SW 1271 (cell line): ENCODE results near the gene GRIA3.
"Not testable (repeated sequence)": the region's sequence is repeated elsewhere in the genome, so short reads cannot be mapped to it uniquely, and the experiment has no call there.

Experiments used
- DNase-seq, 2 experiments: peaks; one replicate each; lab custom pipeline; 2025; lab: John Stamatoyannopoulos, UW

The GRIA3 gene

DNA sequence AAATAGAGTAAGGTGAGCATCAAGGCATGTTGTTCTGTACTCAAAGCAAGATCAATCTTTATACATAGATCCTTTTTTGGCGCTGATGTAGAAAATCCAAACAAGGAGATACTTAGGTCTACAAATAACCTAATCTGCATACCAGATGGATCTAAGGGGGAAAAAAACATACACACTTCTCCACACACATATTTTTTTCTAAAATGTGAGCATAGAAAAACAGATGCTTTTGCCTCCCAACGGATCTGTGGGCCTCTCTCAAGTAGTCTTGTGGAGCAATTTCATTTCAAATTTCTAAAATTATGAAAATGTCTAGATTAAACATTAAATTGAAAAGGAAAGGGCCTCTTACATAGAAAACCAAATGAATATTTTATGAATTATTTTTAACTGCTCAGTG is 166.1 kb downstream of the GRIA3 start:
- DNase-seq = no peak

- DNase-seq = no peak
Observed at GRCh38 chrX:123357941-123358340, 173.9 kb downstream of the GRIA3 start.

- no peak for DNase-seq
Observed at GRCh38 chrX:123358457-123358856, 174.4 kb downstream of the GRIA3 start.

DNA sequence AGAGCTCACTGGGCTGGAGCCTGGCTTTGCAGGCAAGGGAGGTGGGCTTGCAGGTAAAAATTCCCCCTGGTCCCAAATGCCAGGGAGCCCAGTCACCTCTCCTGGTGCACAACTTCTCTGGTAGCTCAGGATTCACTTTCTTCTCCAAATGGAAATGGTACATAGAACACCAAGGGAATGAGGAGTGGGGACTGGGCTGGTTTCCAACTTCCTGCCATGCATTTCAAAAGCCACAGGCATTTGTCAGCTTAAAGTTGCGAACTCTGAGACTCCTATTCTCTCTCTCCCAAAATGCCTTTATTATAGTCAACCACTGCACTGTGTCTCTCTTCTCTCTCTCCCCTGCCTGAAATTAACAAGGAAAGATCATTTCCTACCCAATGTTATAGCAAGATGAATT is 177.3 kb downstream of the GRIA3 start:
- no peak for DNase-seq

DNA sequence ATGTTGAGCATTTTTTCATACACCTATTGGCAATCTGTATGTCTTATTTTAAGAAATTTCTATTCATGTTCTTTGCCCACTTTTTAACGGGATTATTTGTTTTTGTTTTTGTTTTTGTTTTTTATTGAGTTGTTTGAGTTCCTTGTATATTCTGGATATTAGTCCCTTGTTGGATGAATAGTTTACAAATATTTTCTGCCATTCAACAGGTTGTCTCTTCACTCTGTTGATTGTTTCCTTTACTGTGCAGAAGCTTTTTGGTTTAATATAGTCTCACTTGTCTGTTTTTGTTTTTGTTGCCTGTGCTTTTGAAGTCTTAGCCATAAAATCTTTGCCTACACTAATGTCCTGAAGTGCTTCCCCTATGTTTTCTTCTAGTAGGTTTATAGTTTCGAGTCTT is 202.1 kb downstream of the GRIA3 start:
- DNase-seq = not testable (repeated sequence)

- no peak for DNase-seq
Observed at GRCh38 chrX:123392921-123393320, 208.8 kb downstream of the GRIA3 start.

DNA sequence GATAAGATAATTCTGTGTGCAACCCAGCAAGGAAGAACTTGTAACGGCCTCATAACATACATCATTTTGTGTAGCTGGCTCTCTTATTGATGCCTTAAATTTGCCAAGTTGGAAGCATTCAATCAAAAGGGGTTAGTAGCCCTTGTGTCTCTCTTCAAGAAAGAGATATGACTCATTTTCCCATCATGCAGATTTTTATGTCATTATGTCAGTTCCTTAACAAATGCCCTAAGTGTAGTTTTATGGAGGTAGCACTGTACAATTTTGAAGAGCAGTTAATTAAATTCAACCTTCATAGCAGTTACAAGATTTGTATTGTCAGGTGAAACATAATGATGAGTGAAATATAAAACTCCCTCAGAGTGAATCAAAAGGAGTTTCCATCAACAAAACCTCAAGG is 215.6 kb downstream of the GRIA3 start:
- no peak for DNase-seq

GRCh38 chrX:123405231-123405630 is 221.2 kb downstream of the GRIA3 start:
- DNase-seq = no peak

GRCh38 chrX:123408821-123409737 is 225.0 kb downstream of the GRIA3 start:
- DNase-seq = no peak

- no peak for DNase-seq
Observed at GRCh38 chrX:123422875-123423274, 238.8 kb downstream of the GRIA3 start.

DNA sequence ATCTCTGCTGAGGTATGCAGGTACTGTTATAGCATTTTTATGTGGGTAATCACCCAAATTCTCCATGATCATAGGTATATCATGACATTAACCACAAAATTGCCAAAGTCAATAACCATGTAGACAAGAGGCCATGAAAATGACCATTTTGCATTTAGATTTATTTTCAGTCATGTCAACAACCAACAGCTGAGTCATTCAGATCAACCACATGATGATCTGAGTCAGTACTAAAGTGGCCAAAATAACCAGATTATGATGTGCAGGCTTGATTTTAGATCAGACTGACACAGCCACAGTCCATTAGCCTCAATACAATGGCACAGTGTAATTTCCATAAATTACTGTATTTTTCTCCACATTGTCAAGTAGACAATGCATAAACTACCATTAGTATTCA is 240.5 kb downstream of the GRIA3 start:
- no peak for DNase-seq

DNA sequence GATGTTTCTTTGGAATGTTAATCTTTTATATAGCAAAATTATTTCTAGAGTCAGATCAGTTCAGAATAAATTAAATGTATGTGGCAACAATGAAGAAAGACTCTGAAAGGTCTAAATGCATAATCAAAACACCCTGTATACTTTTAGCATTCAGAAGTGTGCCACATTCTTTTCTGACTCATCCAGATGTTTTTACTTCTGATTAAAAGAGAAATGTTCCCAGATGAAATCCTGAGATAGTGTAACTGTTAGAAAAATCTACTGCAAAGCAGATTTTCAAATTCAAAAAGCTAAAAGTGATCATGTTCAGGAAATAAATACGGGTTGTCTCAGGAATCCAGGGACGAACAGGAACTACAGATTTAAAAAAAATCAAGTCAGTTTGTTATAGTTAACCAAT is 241.4 kb downstream of the GRIA3 start:
- DNase-seq = no peak

GRCh38 chrX:123425904-123426303 is 241.8 kb downstream of the GRIA3 start:
- no peak for DNase-seq

DNA sequence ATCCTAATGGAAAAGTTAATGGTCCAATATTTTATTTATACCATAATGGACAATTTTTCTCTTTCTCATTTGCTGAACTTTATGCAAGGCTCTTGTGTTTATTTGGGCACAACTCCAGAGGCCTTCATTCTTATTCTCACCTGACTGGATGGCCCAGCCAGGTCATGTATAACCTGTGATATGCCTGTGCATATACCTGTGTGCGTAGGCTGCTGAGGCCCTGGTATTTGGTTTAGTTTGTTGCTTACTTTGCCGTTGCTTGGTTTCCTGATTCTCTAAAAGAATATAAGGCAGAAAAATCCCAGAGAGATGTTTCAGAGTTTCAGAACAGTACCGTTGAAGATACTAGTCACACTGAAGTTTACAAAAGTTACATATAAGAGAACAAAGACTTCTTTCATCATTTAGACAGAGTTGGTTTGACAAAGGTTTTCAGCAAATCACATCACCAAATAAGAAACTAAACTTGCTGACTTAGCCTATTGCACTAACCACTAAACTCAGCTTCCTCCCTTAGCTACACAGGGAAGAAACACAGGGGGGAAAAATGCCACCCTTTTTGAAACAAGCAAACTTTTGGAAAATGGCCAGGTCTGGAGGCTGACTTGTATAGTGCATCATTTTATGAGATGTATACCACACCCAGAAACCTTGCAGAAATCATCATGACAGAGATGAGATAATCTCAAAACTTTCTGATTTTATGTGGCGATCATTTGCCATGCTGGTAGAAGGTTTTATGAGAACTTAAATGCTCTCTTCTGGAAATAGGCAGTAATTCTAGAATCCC is 248.5 kb downstream of the GRIA3 start:
- DNase-seq = no peak

- no peak for DNase-seq
Observed at GRCh38 chrX:123436512-123437136, 252.5 kb downstream of the GRIA3 start.

DNA sequence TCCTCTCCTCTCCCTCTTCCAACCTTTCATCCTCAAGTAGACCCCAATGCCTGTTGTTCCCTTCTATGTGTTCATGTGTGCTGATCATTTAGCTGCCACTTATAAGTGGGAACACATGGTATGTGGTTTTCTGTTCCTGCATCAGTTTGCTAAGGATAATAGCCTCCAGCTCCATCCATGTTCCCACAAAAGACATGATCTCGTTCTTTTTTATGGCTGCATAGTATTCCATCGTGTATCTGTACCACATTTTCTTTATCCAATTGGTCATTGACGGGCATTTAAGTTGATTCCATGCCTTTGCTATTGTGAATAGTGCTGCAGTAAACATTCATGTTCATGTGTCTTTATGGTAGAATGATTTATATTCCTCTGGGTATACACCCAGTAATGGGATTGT is 255.8 kb downstream of the GRIA3 start:
- DNase-seq = not testable (repeated sequence)

DNA sequence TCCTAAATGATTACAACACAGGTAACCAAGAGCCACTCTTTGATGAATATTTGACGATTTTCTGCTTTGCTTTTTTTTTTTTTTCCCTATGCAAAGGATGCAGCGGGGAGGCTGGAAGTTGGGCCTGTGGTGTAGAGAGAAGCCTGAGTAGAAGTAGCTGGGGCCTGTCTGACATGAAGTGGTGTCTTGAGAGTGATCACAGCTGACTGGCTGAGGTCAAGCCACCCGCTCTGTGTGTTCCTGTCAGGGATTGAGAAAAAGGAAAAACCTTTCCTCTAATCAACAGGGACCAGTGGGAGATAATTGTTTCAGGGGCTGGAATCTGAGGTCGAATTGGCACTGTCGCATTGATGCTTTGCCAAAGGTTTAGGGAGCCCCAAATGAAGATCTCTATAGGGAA is 258.7 kb downstream of the GRIA3 start:
- no peak for DNase-seq

- no peak for DNase-seq
Observed at GRCh38 chrX:123447506-123447905, 263.4 kb downstream of the GRIA3 start.

DNA sequence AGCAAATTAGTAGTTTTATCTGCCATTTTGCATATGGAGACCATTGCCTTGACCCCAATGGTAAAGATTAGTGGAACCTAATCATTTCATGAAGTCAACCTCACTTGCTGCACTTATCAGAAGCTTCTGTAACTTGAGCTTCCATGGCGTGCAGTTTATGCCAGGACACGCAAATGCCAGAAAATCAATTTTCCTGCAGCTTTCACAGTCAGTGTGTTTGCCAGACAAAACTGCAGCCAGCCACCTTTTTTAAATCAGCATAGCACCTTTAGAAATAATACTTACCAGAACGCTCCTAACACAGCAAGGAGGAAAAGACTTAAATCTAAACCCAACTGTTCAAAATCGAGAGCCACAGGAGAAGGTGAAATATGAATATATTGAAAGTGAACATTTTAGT is 265.3 kb downstream of the GRIA3 start:
- DNase-seq = no peak

DNA sequence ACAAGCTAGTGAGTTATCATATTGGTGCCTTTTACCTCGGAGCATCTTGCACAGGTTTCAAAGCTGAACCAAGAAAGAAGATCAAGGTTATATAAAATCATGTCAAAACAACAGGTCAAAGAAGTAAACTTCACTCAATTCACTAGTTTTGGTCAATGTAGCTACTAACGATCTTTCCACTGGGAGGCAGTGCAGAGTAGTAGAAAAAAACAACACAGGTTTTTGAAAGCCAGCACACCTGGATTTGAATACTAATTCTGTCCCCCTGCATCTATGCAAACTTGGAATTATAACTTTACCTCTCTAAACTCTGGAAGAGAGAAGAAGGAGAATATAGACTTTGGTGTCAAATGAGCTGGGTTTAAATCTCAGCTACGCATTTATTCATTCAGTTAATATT is 266.1 kb downstream of the GRIA3 start:
- DNase-seq = peak in 1 of 2 experiments; percentile 0

DNA sequence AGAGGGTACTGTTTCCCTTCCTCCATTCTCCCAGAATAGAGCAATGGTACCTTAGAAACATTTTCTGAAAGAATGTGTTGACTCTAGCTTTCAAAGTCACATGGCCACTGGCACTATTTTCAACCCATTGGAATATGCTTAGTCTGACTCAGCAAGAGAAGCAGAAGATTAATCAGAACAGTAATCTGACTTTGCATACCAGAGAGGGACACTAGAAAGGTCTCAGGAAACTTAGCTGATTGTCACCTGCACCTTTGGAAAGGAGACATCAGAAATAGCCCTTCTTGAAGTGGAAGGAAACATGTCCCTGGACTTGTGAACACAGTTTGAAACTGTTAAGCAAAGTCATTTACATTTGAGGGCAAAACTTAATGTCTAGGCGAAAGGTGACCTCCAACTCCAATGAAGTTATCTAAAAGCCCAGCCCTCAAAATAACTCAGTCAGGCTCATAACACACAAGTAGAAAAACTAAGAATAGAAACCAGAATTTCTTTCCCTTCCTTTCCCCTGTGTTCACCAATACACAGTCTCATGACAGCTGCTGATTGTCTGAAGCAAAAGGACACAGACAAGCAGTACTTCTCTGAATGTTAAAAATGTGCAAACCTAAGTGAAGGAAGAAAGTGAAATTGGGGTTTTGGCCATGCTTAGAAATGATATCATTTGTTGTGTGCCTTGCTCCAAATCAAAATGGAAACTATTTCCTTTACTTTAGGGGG is 270.8 kb downstream of the GRIA3 start:
- no peak for DNase-seq

DNA sequence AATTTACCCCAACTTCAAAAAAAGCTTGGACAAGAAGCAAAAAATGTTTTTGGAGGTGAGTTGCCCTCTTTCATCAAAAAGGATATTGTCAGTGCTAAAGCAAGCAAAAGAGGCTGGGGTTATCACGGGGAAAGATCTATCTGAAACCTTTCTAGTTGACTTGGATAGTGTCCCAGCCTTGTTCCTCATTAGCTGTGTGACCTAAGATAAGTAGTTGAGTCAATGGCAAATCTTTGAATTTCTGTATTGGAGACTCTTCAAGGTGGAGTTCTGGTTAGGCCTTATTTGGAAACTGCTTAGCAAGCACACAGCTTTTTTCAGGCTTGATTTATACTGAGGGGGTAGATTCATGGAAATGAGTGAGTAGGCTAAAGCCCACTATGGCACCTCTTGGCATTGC is 271.6 kb downstream of the GRIA3 start:
- DNase-seq = no peak
